HG03432 (cell line): Measurements from ENCODE around the gene WASL.
"Not testable (repeated sequence)": the region's sequence is repeated elsewhere in the genome, so short reads cannot be mapped to it uniquely, and the experiment has no call there.

Experiments
- ATAC-seq: cut with Tn5 transposase; IDR thresholded peaks from one replicate; pipeline ENCODE4 v1.9.1; 2021; ENCODE audit warnings: mild to moderate bottlenecking, moderate library complexity; ENCODE audit not compliant: unreplicated experiment

The WASL gene

DNA sequence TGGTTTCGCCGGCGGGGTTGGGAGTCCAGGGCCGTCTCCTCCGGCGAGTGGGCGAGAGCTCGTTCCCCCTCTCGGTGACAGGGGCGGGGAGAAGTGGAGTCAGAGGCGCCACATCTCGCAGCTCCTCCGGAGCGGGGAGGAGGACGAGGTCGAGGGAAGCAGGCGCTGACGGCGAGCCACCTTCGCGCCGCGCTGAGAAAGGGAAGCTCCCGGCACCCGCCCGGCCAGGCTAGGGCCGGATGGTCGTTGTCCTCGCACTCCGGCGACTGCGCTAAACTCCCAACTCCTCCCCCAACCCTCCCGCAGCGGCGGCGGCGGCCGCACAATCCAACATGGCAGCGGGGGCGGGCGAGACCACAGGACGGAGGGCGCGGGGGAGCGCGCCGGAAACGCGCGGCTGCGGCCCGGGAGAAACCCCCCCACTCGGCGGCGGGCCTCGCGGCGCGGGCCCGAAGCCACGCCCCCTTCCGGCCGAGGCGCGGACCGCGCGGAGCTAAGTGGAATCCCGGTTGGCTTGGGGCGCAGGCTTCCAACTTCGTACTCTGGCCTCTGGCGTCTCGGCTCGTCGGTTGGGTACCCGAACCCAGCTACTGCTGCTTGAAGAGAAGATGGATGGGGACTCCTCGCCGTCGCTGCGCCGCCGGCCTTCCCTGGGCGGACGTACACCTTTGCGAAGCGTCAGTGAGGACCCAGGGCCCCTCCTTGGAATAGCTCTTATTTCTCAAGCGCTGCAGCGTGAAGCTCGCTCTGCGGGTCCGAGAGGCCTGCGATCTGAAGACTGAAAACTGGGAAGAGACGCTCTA, at the start of gene WASL:
Gene WASL, minus strand, starts transcription at position 270 of the 803 bp plus-strand sequence. Its CDS starts 269 bp downstream, at position 1.
- ATAC-seq = peak; percentile 82

DNA sequence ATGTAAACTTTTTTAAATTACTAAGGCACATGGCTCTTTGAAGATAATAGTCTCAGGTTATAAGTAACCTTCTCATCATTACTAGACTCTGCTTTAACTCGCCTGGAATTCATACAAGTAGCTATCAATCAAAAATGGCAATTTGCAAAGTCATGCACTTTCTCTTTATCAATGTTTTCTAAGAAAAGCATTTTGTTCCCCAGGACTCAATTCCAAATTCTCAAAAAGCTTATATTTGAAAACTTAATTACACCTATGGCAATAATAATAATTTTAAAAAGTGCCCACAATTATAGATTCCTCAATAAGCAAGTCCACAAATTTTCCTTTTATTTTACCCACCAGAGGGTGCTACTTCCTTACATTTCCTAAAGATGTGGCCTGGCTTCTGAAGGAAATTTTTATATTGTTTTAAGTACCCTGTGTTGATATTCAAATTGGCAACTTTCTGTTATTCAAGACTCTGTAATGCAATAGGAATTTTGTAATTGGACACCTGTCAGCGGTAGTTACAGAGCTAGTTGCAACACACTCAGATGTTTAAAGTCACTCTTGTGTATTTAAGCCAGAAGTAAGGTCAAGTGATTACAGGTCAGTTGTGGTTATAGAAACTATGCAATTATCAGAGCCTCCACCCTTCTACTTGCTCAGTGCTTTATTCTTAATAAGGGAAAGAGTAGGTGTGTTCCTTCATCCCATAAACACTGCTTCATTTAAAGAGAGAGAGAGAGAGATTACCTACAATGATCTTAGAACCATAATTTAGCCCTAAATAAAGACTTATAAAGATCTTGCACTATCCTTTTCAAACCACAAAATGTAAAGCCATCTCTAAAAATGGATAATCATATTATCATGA, 49.1 kb upstream of the WASL start:
- ATAC-seq = peak; percentile 58

DNA sequence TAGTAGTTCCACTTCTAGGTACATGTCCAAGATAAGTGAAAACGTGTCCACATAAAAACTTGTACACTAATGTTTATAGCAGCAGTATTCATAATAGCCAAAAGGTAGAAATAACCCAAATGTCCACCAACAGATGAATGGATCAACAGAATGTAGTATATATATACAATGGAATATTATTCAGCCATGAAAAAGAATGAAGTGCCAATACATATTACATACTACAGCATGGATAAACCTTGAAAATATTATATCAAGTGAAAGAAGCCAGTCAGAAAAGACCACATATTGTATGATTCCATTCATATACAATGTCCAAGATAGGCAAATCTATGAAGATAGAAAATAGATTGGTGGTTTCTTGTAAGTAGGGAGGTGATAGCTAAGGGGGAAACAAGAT, 47.8 kb upstream of the WASL start:
- ATAC-seq = no peak

DNA sequence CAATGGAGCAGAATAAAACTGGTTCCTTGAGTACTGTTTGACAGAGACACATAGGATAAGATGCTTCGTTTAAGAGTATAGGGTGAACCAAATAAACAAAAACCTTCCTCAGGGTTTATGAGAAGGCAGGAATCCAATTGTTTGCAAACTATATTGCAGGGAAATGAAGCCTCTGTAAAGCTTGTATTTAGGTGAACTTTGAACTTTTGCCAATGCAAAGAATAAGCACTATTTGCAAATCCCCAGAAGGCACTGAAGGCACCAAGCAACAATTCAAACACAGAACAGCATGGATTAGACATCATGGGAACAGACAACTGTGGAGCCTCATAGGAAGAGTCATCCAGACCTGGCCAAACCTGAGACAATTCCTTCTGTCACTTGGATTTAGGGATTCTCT, 47.1 kb upstream of the WASL start:
- ATAC-seq = no peak

DNA sequence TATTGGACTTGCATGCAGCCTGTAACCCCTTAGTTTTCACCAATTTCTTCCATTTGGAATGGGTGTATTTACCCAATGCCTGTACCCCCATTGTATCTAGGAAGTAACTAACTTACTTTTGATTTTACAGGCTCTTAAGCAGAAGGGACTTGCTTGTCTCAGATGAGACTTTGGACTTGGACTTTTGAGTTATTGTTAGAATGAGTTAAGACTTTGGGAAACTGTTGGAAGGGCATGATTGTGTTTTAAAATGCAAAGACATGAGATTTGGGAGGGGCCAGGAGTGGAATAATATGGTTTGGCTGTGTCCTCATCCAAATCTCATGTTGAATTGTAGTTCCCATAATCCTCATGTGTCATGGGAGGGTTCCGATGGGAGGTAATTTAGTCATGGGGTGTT, 46.3 kb upstream of the WASL start:
- not testable (repeated sequence) for ATAC-seq

DNA sequence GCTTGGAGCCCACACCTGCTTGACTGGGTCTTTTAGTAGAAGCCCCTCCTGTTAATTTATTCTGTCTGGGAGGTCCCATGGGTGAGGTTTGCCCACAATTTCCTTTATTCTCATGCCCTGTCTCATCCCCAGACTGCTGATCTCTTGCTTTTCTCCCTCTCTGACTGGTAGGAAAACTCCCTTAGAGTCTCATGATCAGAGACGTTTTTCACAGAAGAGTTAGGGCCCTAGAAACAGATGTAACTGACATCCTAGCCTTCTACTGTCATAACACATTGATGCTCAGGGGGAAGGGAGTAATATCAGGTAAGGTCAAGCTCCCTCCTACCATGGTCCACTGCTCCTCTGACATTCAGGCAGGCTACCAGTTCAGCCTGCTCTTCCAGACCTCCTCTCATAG, 43.7 kb upstream of the WASL start:
- peak; percentile 74 for ATAC-seq

DNA sequence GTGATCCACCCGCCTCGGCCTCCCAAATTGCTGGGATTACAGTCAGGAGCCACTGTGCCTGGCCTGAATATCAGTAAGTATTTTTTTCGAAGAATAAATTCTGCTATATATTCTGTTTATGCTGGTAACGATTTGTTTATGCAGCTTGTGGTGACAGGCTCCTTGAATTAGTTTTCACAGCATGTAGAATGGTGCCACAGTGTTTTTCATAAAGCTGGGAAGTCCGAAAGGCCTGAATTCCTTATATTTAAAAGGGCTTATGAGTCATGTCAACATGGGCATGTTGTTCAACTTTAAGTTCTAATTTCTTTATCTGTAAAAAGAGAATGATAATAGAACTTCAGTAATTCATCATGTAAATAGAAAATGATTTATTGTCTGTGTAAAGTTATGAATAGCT, 42.2 kb upstream of the WASL start:
- ATAC-seq = no peak

DNA sequence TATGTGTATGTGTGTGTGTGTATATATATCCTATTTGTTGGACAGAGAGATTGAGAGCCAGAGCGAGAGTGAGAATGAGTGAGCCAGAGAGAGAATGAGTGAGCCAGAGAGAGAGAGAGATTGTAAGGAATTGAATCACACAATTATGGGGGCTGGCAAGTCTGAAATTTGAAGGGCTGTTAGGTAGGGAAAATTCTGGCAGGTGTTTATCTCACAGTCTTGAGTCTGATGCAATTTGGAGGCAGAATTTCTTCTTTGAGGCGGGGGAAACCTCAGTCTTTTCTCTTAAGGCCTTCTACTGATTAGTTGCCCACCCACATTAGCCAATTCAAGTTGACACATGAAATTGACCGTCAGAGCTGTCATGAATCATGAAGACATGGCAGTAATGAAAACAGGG, 41.0 kb upstream of the WASL start:
- no peak for ATAC-seq

DNA sequence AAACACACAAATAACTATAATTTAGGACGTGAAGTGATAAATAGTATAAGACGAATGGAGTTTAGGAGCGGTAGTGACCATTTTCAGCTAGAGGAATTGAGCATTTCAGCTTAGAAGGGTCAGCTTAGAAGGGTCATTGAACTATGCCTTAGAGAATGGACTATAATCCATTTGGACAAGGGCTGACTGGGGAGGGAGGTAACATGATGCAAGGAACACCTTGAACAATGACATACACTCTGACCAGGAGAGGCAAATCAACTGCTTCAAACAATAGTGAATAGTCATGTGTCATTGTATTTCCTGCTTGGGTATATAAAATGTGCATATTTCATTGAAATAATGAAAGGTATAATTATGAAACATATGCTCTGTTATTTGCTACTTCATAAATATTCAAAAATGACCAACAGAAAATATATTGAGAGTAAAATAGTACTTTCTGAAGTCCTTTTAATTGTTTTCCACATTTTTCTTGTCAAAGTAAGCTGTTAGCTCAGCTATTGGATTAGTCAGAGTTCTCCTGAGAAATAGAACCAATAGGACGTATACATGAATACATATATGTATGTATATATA, 40.5 kb upstream of the WASL start:
- ATAC-seq = no peak

DNA sequence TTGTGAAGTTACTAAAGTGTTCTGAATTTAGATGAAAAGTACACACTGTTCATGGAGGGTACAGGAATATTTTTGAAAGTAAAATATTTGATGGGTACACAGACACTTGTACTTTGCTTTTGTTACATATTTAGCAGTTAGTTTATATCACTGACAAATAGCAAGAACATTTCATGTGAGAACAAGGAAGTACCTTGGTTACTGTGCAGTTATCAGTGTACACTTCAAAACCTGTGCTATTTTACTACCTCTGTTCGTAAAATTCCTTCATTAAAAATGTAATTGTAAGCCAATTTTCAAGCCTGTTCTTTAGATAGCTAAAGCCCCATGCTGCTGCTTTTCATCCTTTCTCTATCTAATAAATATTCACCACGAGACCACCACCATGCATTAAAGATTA, 39.8 kb upstream of the WASL start:
- ATAC-seq = no peak

DNA sequence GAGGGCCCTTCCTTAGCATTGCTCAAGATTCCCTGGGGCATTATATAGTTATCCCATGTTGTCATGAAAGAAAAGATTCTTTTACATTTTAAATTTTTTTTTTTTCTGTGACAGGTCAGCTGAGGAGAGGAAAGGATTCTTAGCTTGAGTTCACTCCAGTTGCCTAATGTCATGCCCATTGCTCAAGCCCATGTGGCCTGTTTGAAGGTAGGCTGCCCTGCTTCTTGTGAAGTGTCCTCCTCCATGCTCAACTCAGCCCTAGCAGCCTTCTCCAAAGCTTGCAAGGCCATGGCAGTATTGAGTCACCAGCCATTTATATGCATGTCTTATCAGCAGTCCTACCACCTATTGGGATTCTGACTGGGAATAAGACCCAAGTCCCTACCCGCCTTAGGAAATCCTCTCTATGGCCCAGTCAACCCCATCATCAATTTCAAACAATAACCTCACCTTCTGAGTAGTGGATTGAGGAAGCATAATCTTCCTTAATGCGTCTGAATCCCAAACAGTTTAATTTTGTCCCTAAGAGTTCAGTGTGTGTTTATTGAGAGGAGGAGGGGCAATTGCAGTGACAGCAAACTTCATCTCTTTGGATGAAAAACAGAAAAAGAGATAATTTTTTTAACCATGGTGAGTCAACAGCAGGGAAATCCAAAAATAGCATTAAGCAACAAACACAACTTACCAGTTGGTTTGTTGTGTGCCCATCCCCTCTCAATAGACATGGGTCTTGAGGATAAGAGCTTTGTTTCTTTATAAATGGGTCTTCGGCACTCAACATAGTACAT, 38.6 kb upstream of the WASL start:
- ATAC-seq = no peak

DNA sequence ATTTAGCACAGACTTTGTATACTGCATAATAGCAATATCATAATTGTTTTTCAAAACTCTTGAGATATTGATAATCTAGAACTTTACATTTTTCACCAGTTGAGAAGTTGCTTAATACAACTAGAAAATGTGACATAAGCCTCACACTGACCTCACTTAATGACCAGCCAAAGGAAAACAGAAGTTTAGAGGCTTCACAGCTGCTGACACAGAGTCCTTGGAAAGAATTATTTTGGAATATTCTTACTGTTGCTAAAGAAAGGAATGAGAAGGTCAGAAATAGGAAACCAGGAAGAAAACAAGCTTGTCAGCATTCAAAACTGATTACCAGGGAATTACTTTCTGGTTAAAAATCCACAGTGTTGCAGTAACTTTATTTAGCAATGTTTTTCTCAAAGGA, 35.5 kb upstream of the WASL start:
- no peak for ATAC-seq

DNA sequence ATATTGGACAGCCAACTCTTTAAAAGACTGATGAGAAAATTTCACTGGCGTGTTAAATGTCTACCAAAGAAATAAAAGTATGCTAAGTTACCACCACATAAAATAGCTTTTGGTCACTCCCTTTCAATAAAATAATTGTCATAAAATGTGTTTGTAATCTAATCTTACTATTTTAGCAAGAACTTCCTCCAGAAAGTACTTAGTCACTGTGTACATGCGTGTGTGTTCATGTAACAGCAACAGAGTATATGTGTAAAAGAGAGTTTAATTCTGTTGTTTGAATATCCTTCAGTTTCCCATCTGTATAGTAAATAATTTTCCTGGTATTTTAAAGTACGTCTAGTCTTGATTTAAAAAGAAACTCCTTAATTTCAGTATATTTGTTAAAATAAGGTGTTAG, 35.0 kb upstream of the WASL start:
- ATAC-seq = no peak

DNA sequence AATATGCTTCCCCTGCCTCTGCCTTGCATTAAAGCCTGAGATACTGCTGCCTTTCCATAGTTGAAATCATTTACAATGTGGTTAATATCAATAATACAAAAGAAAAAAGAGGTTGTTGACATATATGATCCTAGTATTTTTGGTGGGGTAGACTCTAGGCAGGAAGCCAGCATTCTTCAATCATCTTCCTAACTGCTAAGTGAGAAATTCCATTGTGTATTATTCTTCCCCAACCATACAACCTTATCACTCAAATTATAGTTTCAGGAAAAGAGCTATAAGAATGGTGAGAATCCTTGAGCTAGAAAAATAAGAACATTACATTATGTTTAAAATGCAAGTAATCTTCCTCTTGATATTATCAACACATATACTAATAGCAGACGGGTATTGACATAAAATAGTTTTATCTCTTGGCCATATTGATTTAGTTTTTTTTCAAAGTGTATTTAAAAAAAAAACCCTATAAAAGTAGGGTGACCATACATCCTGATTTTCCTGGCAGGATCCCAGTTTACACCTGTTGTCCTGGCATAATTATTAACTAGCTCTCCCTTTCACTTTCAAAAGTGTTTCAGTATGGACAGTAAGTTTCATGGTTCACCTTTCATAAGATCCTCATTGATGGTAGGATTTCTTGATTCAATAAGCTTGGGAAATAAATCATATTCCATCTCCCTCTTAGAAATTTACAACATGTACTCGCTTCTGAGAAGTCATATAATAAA, 33.4 kb upstream of the WASL start:
- ATAC-seq = no peak

DNA sequence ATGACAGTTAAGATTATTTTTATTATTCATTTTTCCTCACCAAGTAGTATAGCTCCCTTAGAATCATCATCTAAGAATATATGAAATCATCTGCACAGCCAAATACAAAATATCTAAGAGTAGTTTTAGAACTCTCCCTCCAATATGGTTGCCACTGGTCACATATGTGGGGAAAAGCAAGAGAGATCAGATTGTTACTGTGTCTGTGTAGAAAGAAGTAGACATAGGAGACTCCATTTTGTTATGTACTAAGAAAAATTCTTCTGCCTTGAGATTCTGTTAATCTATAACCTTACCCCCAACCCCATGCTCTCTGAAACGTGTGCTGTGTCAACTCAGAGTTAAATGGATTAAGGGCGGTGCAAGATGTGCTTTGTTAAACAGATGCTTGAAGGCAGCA, 31.7 kb upstream of the WASL start:
- ATAC-seq = not testable (repeated sequence)

DNA sequence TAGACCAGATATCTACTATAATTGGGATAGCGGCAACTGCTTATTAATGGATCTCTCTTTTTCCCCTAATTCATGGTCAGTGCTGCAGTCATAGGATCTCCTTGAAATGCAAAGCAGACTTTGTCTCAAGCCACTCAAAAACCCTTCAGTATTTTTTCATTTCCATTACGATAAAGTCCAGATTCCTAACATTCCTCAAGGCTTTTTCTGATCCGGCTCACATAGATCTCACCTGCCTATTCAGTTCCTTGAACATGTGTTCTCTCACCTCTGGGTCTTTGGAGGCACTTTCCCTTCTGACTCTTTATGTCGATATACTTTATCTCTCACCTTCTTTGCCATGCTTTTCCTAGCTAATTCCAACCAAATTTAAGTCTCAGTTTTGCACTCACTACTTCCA, 25.7 kb upstream of the WASL start:
- no peak for ATAC-seq

DNA sequence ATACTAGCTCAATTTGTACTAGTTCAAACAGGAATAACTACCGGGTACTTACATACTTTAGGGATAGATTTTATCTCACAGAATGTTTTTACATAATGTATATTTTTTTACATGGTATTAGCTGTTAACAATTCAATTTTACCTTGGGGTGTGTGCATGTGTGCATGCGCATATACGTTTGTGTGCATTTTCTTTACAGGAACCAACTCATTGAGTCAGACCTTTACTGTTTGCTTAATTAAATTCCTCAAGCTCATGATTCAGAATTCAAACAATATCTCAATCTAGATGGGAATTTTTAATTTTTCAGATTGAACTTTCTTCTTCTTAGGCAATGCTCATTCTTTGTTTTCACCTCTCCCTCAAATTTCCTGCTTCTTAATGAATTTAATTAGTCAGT, 24.7 kb upstream of the WASL start:
- no peak for ATAC-seq

DNA sequence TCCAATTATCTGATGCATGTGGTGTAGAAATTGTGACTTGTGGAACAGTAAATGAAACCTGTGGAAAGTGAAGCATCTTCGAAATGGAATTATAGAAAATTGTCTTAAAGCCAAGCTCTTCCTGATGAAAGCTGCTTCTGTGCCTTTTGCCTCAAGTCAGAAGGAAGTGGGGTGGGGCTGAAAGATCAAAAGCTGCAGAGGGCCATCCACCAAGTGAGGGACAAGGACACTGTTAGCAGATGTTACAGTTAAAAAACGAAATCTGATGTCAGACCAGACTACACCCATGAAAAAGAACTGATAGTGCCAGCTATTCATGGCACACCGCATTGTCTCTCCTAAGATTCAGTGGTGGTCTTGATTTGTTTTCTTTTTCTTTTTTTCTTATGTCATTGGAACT, 23.8 kb upstream of the WASL start:
- no peak for ATAC-seq

DNA sequence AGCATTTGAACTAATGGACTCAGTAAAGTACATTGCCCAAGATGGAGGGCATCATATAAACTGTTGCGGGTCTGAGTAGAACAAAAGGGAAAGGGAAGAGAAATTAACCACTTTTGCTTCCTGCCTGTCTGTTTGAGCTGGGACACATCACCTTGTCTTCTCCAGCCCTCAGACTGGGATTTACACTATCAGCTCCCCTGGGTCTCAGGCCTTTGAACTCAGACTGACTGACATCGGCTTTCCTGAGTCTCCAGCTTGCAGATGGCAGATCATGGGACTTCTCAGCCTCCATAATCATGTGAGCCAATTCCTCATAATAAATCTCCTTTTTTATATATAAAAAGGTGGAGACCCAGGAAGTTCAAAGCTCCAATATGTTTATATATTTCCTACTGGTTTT, 23.0 kb upstream of the WASL start:
- ATAC-seq = no peak

DNA sequence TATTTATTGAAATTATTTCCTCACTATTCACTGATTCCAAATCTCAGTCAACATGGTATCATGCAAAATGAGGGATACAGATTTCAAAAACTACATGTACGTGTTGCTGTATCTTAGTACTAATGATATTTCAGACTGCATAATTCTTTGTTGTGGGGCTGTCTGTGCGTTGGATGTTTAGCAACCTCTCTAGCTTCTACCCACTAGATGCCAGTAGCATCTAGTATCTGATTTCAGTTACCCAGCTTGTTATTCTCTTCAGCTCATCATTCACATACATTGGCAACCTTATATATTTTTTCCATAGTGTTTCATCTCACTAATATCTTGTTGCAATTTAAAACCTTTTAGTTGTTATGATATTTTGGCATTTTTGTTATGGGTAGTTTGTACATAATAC, 22.5 kb upstream of the WASL start:
- ATAC-seq = no peak
